Measurements from ENCODE around the gene TSSK3.
A peak's percentile ranks its signal among the peaks of the same experiment; 100 is the strongest.

The TSSK3 gene

DNA sequence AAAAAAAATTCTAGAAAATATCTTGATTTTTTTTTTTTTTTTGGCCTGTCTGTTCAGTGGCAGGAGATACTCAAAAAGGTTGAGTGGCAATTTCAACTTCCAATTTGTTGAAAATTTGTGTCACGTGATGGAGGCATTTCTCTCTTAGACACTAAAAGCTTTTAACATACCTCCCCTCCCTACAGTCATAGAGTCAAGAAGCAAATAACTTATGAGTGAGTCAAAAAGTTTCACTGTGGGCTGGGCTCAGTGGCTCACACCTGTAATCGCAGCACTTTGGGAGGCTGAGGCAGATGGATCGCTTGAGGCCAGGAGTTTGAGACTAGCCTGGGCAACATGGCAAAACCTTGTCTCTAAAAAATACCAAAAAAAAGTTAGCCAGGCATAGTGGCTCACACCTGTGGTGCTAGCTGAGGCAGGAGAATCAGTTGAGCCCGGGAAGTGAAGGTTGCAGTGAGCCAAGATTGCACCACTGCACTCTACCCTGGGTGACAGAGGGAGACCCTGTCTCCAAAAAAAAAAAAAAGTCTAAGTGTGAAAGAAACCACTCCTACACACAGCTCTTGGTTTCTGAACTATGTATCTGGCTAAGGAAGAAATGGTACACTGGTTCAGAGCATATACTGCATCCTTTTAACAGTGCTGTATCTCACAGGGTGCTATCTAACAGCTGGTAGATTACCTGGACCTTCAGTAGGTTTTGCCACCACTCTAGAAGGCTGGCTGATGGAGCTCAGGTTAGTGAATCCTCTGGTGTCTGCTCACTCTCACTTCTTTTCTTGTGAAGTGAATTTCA is 43.5 kb downstream of the TSSK3 start:
- DNase-seq, result no peak

DNA sequence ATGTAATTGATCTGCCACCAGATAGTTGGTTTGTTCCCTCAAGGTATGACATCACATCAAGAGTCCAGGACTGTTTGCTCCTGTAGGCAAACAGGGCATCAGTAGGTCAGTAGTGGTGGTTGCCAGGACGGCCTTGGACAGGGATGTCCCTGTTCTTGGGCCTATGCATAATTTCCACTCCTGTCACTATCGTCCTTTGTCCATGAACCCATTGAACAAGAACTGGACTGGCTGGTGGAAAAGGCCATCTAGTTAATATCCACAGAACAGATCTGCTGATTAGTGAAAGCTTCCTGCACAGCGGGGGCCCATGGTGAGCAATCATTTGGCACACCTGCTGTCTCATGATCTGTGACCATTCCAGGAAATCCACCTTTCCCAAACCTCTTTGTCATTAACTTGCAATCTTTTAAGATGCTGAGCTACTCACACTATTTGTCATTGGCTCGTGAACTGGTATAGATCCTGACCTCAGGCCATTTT is 44.3 kb downstream of the TSSK3 start:
- no peak for DNase-seq

DNA sequence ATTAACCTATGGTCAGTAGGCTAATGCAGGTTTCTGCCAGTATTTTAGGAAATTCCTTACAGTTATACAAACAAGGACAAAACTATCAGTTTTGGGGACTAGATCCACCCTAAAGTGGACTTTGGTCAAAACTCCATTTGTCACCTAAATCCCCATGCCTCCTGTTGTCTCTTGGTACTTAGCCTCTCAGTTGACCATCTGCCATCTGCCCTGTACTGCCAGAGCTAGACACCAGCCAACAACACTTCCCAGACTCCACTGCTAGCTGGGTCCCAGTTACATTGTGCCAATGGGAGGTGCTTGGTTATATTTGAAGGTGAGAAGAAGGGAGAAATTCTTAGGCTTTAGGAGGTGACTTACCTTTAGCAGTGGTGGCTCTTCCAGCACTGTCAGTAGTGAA is 48.9 kb downstream of the TSSK3 start:
- no peak for DNase-seq

DNA sequence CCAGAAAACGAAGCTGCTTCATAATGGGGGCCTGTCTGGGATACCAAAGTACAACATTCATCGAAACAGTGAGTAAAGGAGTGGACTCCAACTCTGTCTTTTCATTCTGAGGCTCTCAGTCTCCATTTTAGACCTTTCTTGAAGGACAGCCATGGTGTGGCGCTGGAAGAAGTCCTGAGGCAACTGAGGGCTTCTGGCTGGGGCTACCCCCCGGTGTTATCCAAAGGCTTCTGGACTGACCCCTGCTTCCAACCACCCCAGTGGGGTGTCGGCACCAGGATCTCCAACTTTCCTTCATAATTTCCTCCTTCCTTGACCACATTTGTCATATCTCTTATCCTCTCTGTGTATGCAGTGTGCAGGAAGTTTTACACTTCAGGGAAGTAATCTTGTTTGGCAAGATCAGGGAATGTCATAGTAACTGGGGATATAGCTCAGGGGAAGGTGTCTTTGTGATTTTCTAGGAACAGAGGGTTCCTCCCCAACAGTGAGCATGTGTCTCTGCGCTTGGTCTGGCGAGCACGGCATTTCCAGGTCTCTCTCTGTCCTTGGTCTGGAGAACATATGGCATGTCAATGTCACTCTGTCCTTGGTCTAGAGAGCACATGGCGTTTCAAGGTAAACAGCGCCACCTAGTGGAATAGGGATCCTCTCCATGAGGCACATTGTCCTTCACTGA is 51.3 kb downstream of the TSSK3 start:
- peak; percentile 67 for DNase-seq

Measured in NCI-H2029 (cell line).